Gastrocnemius medialis (tissue), 4 donors: ENCODE measurements around the gene EXD3.

Experiments
- CTCF ChIP-seq, 5 experiments: fragments of 450-650 bp in 3 of 5; fragments of 200-600 bp in 2 of 5; sonication (generic) in 2 of 5; IDR thresholded peaks in 4 of 5; conservative IDR thresholded peaks in 1 of 5; 1 replicate in 4 of 5; 2 replicates in 1 of 5; pipeline ENCODE4 v1.5.1; 2016 to 2019; ENCODE audit warnings: antibody characterized with exemption in 5 of 5, mild to moderate bottlenecking in 3 of 5, moderate library complexity in 3 of 5
- POLR2A ChIP-seq, 2 donors: fragments of 450-650 bp; IDR thresholded peaks; one replicate each; pipeline ENCODE4 v1.6.1; 2017; ENCODE audit warnings: antibody characterized with exemption in 2 of 2, mild to moderate bottlenecking in 2 of 2, moderate library complexity in 2 of 2

- TF ChIP-seq POLR2A (IDR thresholded peaks at IDR 0.05) (no peak), CTCF (IDR thresholded peaks at IDR 0.05 in 4 of 5, conservative IDR thresholded peaks at IDR 0.05 in 1 of 5) (no peak)
Measured at GRCh38 chr9:137374131-137374845, 48.7 kb downstream of the EXD3 start.
